ENCODE results near the gene ACTG1. TPM values are rescaled to one million over a fixed set of nuclear protein-coding genes. Genes with fewer than 3 reads are reported as not detected.

Gene ACTG1
- polyA plus RNA-seq, 1 of the 3 experiments (the other 2 are of a cell fraction) = 7,871 TPM

DNA sequence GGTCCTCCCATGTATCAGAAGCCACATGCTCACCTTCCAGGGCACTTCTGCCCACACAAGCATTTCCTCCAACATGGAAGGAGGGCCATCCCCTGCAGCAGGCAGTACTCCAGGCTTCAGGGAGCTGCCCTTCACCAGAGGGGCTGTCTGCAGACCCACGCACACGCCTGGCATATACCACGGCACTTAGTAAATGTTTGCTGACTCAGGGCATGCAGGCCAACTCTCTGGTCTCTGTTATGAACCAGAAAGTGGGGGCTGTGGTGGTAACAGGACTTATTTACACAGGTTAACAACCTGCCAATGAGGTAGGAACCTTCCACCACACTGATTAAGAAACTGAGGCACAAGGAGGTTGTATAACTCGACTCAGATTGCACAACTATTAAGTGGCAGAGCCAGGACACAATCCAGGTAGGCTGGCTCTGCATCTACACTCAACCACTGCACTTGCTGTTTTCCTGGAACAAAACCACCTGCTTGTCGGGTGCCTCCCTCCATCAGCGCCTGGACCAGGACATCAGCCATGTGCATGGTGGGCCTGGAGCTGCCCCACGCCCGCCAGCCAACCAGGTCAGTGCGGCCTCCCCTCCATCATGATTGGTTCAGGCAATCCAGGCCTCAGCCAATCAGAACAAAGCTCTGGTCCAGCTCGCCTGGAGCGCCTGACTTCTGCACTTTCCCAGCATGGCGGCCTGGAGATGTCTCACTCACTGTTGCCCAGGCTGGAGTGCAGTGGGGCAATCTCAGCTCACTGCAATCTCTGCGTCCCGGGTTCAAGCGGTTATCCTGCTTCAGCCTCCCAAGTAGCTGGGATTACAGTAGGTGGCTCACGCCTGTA, 19.2 kb downstream of the ACTG1 start:
- Histone ChIP-seq H3K9ac (no peak overlapping the region), H3K36me3 (replicated peaks in 1 of 2; ENCODE audit: control insufficient read depth in 1 of 2, insufficient read depth in 2 of 2, low read length in 1 of 2) (no peaks in the 10 kb centered on the region), H3K9me2 (no peaks in the 10 kb centered on the region), H2AFZ (ENCODE audit: low read depth) (no peak overlapping the region), H3K4me2 (no peak overlapping the region), H3K9me3 (no peaks in the 10 kb centered on the region), H3K27me3 (ENCODE audit: insufficient read depth) (no peaks in the 10 kb centered on the region), H3K4me3 (ENCODE audit: low read depth in 2 of 2, low read length in 1 of 2) (no peak overlapping the region), H3F3A (replicated peaks; ENCODE audit: insufficient read depth) (peaks cover 3% of the 10 kb centered on the region), H3K79me2 (ENCODE audit: insufficient read depth) (no peaks in the 10 kb centered on the region), H3K4me1 (ENCODE audit: control insufficient read depth in 1 of 2, insufficient read depth in 2 of 2, low read depth in 1 of 2, low read length in 1 of 2) (peaks cover 1 to 10% of the 10 kb centered on the region in 2 experiments; a peak in 2 of 4 replicates), H3K27ac (ENCODE audit: low read depth in 2 of 2, low read length in 1 of 2) (no peak overlapping the region), H4K20me1 (ENCODE audit: insufficient read depth) (no peaks in the 10 kb centered on the region)
- TF ChIP-seq NRF1 (IDR thresholded peaks at IDR 0.05; ENCODE audit: low read depth, low read length) = no peak
- TF ChIP-seq YY1 (IDR thresholded peaks at IDR 0.05; ENCODE audit: low read depth) = no peak
- TF ChIP-seq, protein P1, sequence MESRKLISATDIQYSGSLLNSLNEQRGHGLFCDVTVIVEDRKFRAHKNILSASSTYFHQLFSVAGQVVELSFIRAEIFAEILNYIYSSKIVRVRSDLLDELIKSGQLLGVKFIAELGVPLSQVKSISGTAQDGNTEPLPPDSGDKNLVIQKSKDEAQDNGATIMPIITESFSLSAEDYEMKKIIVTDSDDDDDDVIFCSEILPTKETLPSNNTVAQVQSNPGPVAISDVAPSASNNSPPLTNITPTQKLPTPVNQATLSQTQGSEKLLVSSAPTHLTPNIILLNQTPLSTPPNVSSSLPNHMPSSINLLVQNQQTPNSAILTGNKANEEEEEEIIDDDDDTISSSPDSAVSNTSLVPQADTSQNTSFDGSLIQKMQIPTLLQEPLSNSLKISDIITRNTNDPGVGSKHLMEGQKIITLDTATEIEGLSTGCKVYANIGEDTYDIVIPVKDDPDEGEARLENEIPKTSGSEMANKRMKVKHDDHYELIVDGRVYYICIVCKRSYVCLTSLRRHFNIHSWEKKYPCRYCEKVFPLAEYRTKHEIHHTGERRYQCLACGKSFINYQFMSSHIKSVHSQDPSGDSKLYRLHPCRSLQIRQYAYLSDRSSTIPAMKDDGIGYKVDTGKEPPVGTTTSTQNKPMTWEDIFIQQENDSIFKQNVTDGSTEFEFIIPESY (IDR thresholded peaks at IDR 0.05; ENCODE audit: borderline replicate concordance, low read depth) = no peak
- TF ChIP-seq, protein P2, sequence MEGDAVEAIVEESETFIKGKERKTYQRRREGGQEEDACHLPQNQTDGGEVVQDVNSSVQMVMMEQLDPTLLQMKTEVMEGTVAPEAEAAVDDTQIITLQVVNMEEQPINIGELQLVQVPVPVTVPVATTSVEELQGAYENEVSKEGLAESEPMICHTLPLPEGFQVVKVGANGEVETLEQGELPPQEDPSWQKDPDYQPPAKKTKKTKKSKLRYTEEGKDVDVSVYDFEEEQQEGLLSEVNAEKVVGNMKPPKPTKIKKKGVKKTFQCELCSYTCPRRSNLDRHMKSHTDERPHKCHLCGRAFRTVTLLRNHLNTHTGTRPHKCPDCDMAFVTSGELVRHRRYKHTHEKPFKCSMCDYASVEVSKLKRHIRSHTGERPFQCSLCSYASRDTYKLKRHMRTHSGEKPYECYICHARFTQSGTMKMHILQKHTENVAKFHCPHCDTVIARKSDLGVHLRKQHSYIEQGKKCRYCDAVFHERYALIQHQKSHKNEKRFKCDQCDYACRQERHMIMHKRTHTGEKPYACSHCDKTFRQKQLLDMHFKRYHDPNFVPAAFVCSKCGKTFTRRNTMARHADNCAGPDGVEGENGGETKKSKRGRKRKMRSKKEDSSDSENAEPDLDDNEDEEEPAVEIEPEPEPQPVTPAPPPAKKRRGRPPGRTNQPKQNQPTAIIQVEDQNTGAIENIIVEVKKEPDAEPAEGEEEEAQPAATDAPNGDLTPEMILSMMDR (IDR thresholded peaks at IDR 0.05) = no peak
- no peak for TF ChIP-seq ELF1 (IDR thresholded peaks at IDR 0.05)
- TF ChIP-seq FOXJ3 (CRISPR knock-in tag; IDR thresholded peaks at IDR 0.05) = no peak
- no peak for TF ChIP-seq RXRA (IDR thresholded peaks at IDR 0.05; ENCODE audit: borderline replicate concordance, low read depth)
- no peak for TF ChIP-seq MXI1 (IDR thresholded peaks at IDR 0.05; ENCODE audit: low read depth, low read length)
- TF ChIP-seq, protein P3, sequence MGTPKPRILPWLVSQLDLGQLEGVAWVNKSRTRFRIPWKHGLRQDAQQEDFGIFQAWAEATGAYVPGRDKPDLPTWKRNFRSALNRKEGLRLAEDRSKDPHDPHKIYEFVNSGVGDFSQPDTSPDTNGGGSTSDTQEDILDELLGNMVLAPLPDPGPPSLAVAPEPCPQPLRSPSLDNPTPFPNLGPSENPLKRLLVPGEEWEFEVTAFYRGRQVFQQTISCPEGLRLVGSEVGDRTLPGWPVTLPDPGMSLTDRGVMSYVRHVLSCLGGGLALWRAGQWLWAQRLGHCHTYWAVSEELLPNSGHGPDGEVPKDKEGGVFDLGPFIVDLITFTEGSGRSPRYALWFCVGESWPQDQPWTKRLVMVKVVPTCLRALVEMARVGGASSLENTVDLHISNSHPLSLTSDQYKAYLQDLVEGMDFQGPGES (IDR thresholded peaks at IDR 0.05; ENCODE audit: low read depth, low read length) = no peak
- WGBS (ENCODE audit: low lambda C conversion rate) = 93% methylated on average over 12 of the region's 16 CpGs
- CTCF ChIA-PET = interaction anchor here (1.2 to 2.5 kb wide), 6 partner anchors 9 to 241 kb away, joined by 4 to 19 read pairs (median 7); no protein-coding TSS in a partner anchor
- DNase-seq = no peak
- POLR2A ChIA-PET = interaction anchor here (1.1 kb wide), 1 partner anchor 19 kb away, joined by 3 read pairs; the partner anchor contains the start of gene ACTG1

DNA sequence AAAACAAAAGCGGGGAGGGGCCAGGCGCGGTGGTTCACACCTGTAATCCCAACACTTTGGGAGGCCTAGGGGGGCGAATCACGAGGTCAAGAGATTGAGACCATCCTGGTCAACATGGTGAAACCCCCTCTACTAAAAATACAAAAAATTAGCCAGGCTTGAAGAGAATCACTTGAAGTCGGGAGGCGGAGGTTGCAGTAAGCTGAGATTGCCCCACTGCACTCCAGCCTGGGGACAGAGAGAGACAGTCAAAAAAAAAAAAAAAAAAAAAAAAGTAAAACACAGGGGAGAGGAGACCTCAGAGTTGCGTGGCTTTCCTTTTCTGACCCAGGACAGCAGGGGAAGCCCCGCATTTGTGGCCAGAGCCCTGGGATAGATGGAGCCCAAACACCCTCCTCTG, 19.9 kb downstream of the ACTG1 start:
- H3K4me3 ChIP-seq (ENCODE audit: low read depth in 2 of 2, low read length in 1 of 2) = no peak overlapping the region
- ChIA-PET CTCF (interaction anchor here (0.7 to 2.5 kb wide), 8 partner anchors 8 to 240 kb away, joined by 3 to 19 read pairs (median 4); no protein-coding TSS in a partner anchor), POLR2A (no interaction called here)
- no peak overlapping the region for H3K27ac ChIP-seq (ENCODE audit: low read depth in 2 of 2, low read length in 1 of 2)
- peaks cover 3% of the 10 kb centered on the region for H3F3A ChIP-seq (replicated peaks; ENCODE audit: insufficient read depth)
- 90% methylated on average over 9 of the region's 9 CpGs for WGBS (ENCODE audit: low lambda C conversion rate)
- no peak overlapping the region for H3K4me2 ChIP-seq
- H3K9me3 ChIP-seq = no peaks in the 10 kb centered on the region
- H3K4me1 ChIP-seq (ENCODE audit: control insufficient read depth in 1 of 2, insufficient read depth in 2 of 2, low read depth in 1 of 2, low read length in 1 of 2) = peaks cover 6 to 12% of the 10 kb centered on the region in 2 experiments; a peak in 2 of 4 replicates
- no peak overlapping the region for H2AFZ ChIP-seq (ENCODE audit: low read depth)
- no peak for DNase-seq
- no peaks in the 10 kb centered on the region for H4K20me1 ChIP-seq (ENCODE audit: insufficient read depth)
- H3K9me2 ChIP-seq = no peaks in the 10 kb centered on the region
- no peak for TF ChIP-seq MEF2A (IDR thresholded peaks at IDR 0.05; ENCODE audit: borderline replicate concordance, low read depth)
- H3K9ac ChIP-seq = no peak overlapping the region
- H3K36me3 ChIP-seq (replicated peaks in 1 of 2; ENCODE audit: control insufficient read depth in 1 of 2, insufficient read depth in 2 of 2, low read length in 1 of 2) = no peaks in the 10 kb centered on the region
- no peaks in the 10 kb centered on the region for H3K27me3 ChIP-seq (ENCODE audit: insufficient read depth)
- no peaks in the 10 kb centered on the region for H3K79me2 ChIP-seq (ENCODE audit: insufficient read depth)

Measured in SK-N-SH (cell line).